SK-N-SH treated with all-trans-retinoic acid at 6 μM for 48 hours (cell line): ENCODE measurements around the gene AOPEP.

Experiments used
- ATAC-seq: fragments of 200-7000 bp; cut with Tn5 transposase; 3 replicates; pipeline ENCODE4 v1.9.1; 2020; ENCODE audit warnings: mild to moderate bottlenecking, moderate library complexity
- BACH2 ChIP-seq: fragments of 250-450 bp; sonication (Bioruptor Pico); IDR thresholded peaks from 2 replicates; pipeline ENCODE4 v1.9.0; 2021; ENCODE audit warnings: mild to moderate bottlenecking, borderline replicate concordance
- CREB5 ChIP-seq: fragments of 250-450 bp; sonication (Bioruptor Pico); IDR thresholded peaks from 2 replicates; pipeline ENCODE4 v1.5.1; 2020; ENCODE audit warnings: low read depth, mild to moderate bottlenecking, moderate library complexity
- CSDC2 ChIP-seq: fragments of 250-450 bp; sonication (Bioruptor Pico); IDR thresholded peaks from 2 replicates; pipeline ENCODE4 v1.5.0; 2020; ENCODE audit warnings: mild to moderate bottlenecking, moderate library complexity
- CSRNP3 ChIP-seq: fragments of 250-450 bp; sonication (Bioruptor Pico); IDR thresholded peaks from 2 replicates; pipeline ENCODE4 v1.5.1; 2021; ENCODE audit warnings: mild to moderate bottlenecking, moderate library complexity
- ESRRG ChIP-seq: fragments of 250-450 bp; sonication (Bioruptor Pico); IDR thresholded peaks from 2 replicates; pipeline ENCODE4 v1.6.1; 2021; ENCODE audit warnings: mild to moderate bottlenecking
- GLIS3 ChIP-seq: fragments of 250-450 bp; sonication (Bioruptor Pico); IDR thresholded peaks from 2 replicates; pipeline ENCODE4 v1.5.0; 2020; ENCODE audit warnings: mild to moderate bottlenecking, moderate library complexity
- ISL1 ChIP-seq: fragments of 250-450 bp; sonication (Bioruptor Pico); IDR thresholded peaks from 2 replicates; pipeline ENCODE4 v2.1.2; 2022; ENCODE audit warnings: mild to moderate bottlenecking, moderate library complexity
- OSR1 ChIP-seq: fragments of 250-450 bp; sonication (Bioruptor Pico); IDR thresholded peaks from 2 replicates; pipeline ENCODE4 v1.8.0; 2022; ENCODE audit warnings: moderate library complexity, mild to moderate bottlenecking, inconsistent platforms
- PATZ1 ChIP-seq: fragments of 250-450 bp; sonication (Bioruptor Pico); IDR thresholded peaks from 2 replicates; pipeline ENCODE4 v1.8.0; 2020; ENCODE audit warnings: mild to moderate bottlenecking, moderate library complexity, borderline replicate concordance
- POU6F1 ChIP-seq: fragments of 250-450 bp; sonication (Bioruptor Pico); IDR thresholded peaks from 2 replicates; pipeline ENCODE4 v1.8.0; 2021; ENCODE audit warnings: low read depth, mild to moderate bottlenecking, moderate library complexity, borderline replicate concordance
- PPARA ChIP-seq: fragments of 250-450 bp; sonication (Bioruptor Pico); IDR thresholded peaks from 2 replicates; pipeline ENCODE4 v1.5.0; 2020; ENCODE audit warnings: mild to moderate bottlenecking, borderline replicate concordance
- RARB ChIP-seq: fragments of 250-450 bp; sonication (Bioruptor Pico); IDR thresholded peaks from 2 replicates; pipeline ENCODE4 v1.8.0; 2021; ENCODE audit warnings: mild to moderate bottlenecking, moderate library complexity
- SNAI2 ChIP-seq: fragments of 250-450 bp; sonication (Bioruptor Pico); IDR thresholded peaks from 2 replicates; pipeline ENCODE4 v1.5.0; 2020; ENCODE audit warnings: mild to moderate bottlenecking, moderate library complexity
- TCF4 ChIP-seq: fragments of 250-450 bp; sonication (Bioruptor Pico); IDR thresholded peaks from 2 replicates; pipeline ENCODE4 v1.8.0; 2021; ENCODE audit warnings: mild to moderate bottlenecking, moderate library complexity, borderline replicate concordance
- TOX ChIP-seq: fragments of 250-450 bp; sonication (Bioruptor Pico); IDR thresholded peaks from 2 replicates; pipeline ENCODE4 v1.8.0; 2021; ENCODE audit warnings: mild to moderate bottlenecking, moderate library complexity, borderline replicate concordance
- TSHZ2 ChIP-seq: fragments of 250-450 bp; sonication (Bioruptor Pico); IDR thresholded peaks from 2 replicates; pipeline ENCODE4 v1.5.0; 2020; ENCODE audit warnings: mild to moderate bottlenecking, moderate library complexity
- ZC3H10 ChIP-seq: fragments of 250-450 bp; sonication (Bioruptor Pico); IDR thresholded peaks from 2 replicates; pipeline ENCODE4 v1.5.1; 2021; ENCODE audit warnings: mild to moderate bottlenecking, moderate library complexity
- ZFP3 ChIP-seq: fragments of 250-450 bp; sonication (Bioruptor Pico); IDR thresholded peaks from 2 replicates; pipeline ENCODE4 v1.5.0; 2020; ENCODE audit warnings: mild to moderate bottlenecking, moderate library complexity
- ZFP30 ChIP-seq: fragments of 450-650 bp; formaldehyde crosslinking; IDR thresholded peaks from 2 replicates; pipeline ENCODE4 v1.5.0; 2022; ENCODE audit warnings: mild to moderate bottlenecking, moderate library complexity
- ZNF565 ChIP-seq: fragments of 450-650 bp; formaldehyde crosslinking; conservative IDR thresholded peaks from 2 replicates; pipeline ENCODE4 v1.5.0; 2020; ENCODE audit warnings: low read depth, mild to moderate bottlenecking, moderate library complexity
- ZNF70 ChIP-seq: fragments of 450-650 bp; formaldehyde crosslinking; IDR thresholded peaks from 2 replicates; pipeline ENCODE4 v1.5.0; 2020; ENCODE audit warnings: mild to moderate bottlenecking, moderate library complexity
- ZNF8 ChIP-seq: fragments of 450-650 bp; formaldehyde crosslinking; IDR thresholded peaks from 2 replicates; pipeline ENCODE4 v1.5.0; 2020; ENCODE audit warnings: mild to moderate bottlenecking, moderate library complexity

Gene AOPEP

GRCh38 chr9:95065224-95065623 is 338.7 kb downstream of the AOPEP start (continued):
- TF ChIP-seq TOX: no peak
- TF ChIP-seq ZNF70 (CRISPR knock-in tag): no peak
- TF ChIP-seq ZNF8 (CRISPR knock-in tag): no peak
- no peak for TF ChIP-seq RARB (CRISPR knock-in tag)
- TF ChIP-seq, all 23 proteins: peak for 0

GRCh38 chr9:95067057-95067456 is 340.6 kb downstream of the AOPEP start:
- no peak for TF ChIP-seq ZNF565 (CRISPR knock-in tag)
- TF ChIP-seq CSRNP3: no peak
- TF ChIP-seq ZFP30 (CRISPR knock-in tag): no peak
- TF ChIP-seq ESRRG (CRISPR knock-in tag): no peak
- no peak for TF ChIP-seq ISL1 (CRISPR knock-in tag)
- no peak for TF ChIP-seq CREB5
- no peak for TF ChIP-seq TOX
- no peak for TF ChIP-seq SNAI2 (CRISPR knock-in tag)
- no peak for TF ChIP-seq POU6F1
- TF ChIP-seq OSR1 (CRISPR knock-in tag): no peak
- no peak for TF ChIP-seq CSDC2 (CRISPR knock-in tag)
- TF ChIP-seq GLIS3 (CRISPR knock-in tag): no peak
- no peak for TF ChIP-seq ZC3H10 (CRISPR knock-in tag)
- no peak for TF ChIP-seq ZNF70 (CRISPR knock-in tag)
- no peak for TF ChIP-seq BACH2 (CRISPR knock-in tag)
- TF ChIP-seq ZNF8 (CRISPR knock-in tag): no peak
- no peak for TF ChIP-seq RARB (CRISPR knock-in tag)
- TF ChIP-seq TCF4 (CRISPR knock-in tag): no peak
- no peak for TF ChIP-seq ZFP3 (CRISPR knock-in tag)
- TF ChIP-seq PATZ1: no peak
- no peak for ATAC-seq

GRCh38 chr9:95067897-95068296 is 341.4 kb downstream of the AOPEP start:
- ATAC-seq: no peak
- TF ChIP-seq ZNF8 (CRISPR knock-in tag): no peak
- TF ChIP-seq PPARA: no peak
- no peak for TF ChIP-seq CREB5
- no peak for TF ChIP-seq RARB (CRISPR knock-in tag)

GRCh38 chr9:95070549-95071021 is 344.1 kb downstream of the AOPEP start:
- ATAC-seq: peak; percentile 3
- TF ChIP-seq RARB (CRISPR knock-in tag) (no peak), CSDC2 (CRISPR knock-in tag) (no peak), POU6F1 (no peak), ZNF565 (CRISPR knock-in tag) (no peak), SNAI2 (CRISPR knock-in tag) (no peak), CREB5 (no peak), ZC3H10 (CRISPR knock-in tag) (no peak), BACH2 (CRISPR knock-in tag) (no peak), OSR1 (CRISPR knock-in tag) (no peak), TSHZ2 (CRISPR knock-in tag) (no peak), TOX (no peak), ISL1 (CRISPR knock-in tag) (no peak)
